HepG2 (cell line): Measurements from ENCODE around the gene NOVA2. TPM values are rescaled to one million over a fixed set of nuclear protein-coding genes. Genes with fewer than 3 reads are reported as not detected.

ENCODE experiments used
- DMTF1 ChIP-seq: sonication (generic); formaldehyde crosslinking; IDR thresholded peaks from 2 replicates; pipeline ENCODE4 v1.4.0; 2020; ENCODE audit warnings: mild to moderate bottlenecking, missing genetic modification reagents
- DNMT3B ChIP-seq: conservative IDR thresholded peaks from 2 replicates; pipeline ENCODE4 v1.6.1; 2016; ENCODE audit warnings: missing biosample characterization, control low read depth
- ELF1 ChIP-seq: sonication (generic); formaldehyde crosslinking; IDR thresholded peaks from 2 replicates; pipeline ENCODE4 v1.4.0; 2020; ENCODE audit warnings: missing genetic modification reagents
- FOXO1 ChIP-seq: sonication (generic); formaldehyde crosslinking; IDR thresholded peaks from 2 replicates; pipeline ENCODE4 v1.4.0; 2020; ENCODE audit warnings: missing genetic modification reagents
- HNF1A ChIP-seq, 2 experiments: sonication (generic) in 1 of 2; formaldehyde crosslinking in 1 of 2; IDR thresholded peaks; 2 replicates each; pipeline versions ENCODE4 v1.4.0 to v1.6.1; 2016 to 2020; ENCODE audit warnings: borderline replicate concordance in 1 of 2, low read depth in 1 of 2, mild to moderate bottlenecking in 1 of 2, missing genetic modification reagents in 1 of 2
- KMT2A ChIP-seq: sonication (generic); formaldehyde crosslinking; IDR thresholded peaks from 2 replicates; pipeline ENCODE4 v1.4.0; 2020; ENCODE audit warnings: missing genetic modification reagents
- MED13 ChIP-seq: sonication (generic); formaldehyde crosslinking; IDR thresholded peaks from 2 replicates; pipeline ENCODE4 v1.5.0; 2020; ENCODE audit warnings: missing genetic modification reagents
- MEF2D ChIP-seq: sonication (generic); formaldehyde crosslinking; IDR thresholded peaks from 2 replicates; pipeline ENCODE4 v1.5.1; 2020; ENCODE audit warnings: mild to moderate bottlenecking, missing genetic modification reagents
- REST ChIP-seq, 2 experiments: IDR thresholded peaks; 2 replicates each; pipeline ENCODE4 v1.6.1; 2011 to 2012; ENCODE audit warnings: low read length in 2 of 2, borderline replicate concordance in 1 of 2, low read depth in 1 of 2, mild to moderate bottlenecking in 1 of 2, moderate library complexity in 1 of 2
- SNAPC5 ChIP-seq: sonication (generic); formaldehyde crosslinking; IDR thresholded peaks from 2 replicates; pipeline ENCODE4 v1.8.1; 2023; ENCODE audit warnings: mild to moderate bottlenecking, missing genetic modification reagents, borderline replicate concordance
- ZNF292 ChIP-seq: sonication (generic); formaldehyde crosslinking; IDR thresholded peaks from 2 replicates; pipeline ENCODE4 v1.8.1; 2022; ENCODE audit warnings: mild to moderate bottlenecking, low read depth, missing genetic modification reagents, borderline replicate concordance
- ZNF777 ChIP-seq: sonication (generic); formaldehyde crosslinking; IDR thresholded peaks from 2 replicates; pipeline ENCODE4 v1.4.0; 2020; ENCODE audit warnings: missing genetic modification reagents
- ZNF800 ChIP-seq: sonication (generic); formaldehyde crosslinking; IDR thresholded peaks from 2 replicates; pipeline ENCODE4 v1.4.0; 2020; ENCODE audit warnings: missing genetic modification reagents
- polyA plus RNA-seq, 8 experiments: library from polyadenylated mRNA; depleted of rRNA in 3 of 8; stranded (reverse) in 7 of 8; unstranded in 1 of 8; fragments of >200 nt; fragmentation: Illumina TruSeq in 4 of 8; extraction: Trizol in 4 of 8; gene quantifications; 2 replicates each; pipeline versions ENCODE4 v1.2.1 to v1.2.3, GENCODE V29; 2011 to 2016; ENCODE audit warnings: low read depth in 4 of 8, missing spikeins in 1 of 8, mixed read lengths in 1 of 8; ENCODE audit not compliant: insufficient read depth in 1 of 8
- total RNA-seq, 5 experiments: library from RNA; depleted of rRNA; stranded (reverse); fragments of >200 nt; fragmentation: Illumina TruSeq; extraction: Trizol; gene quantifications; 2 replicates each; pipeline ENCODE4 v1.2.3, GENCODE V29; 2016; ENCODE audit warnings: low read depth in 1 of 5

Gene NOVA2
- total and polyA plus RNA-seq, 2 of the 13 experiments (the other 11 are each of a cell fraction or from before 2014, with no cell fraction given): not detected

- TF ChIP-seq HNF1A (IDR thresholded peaks at IDR 0.05; ENCODE audit: low read depth) (no peak), HNF1A (CRISPR knock-in tag; IDR thresholded peaks at IDR 0.05; ENCODE audit: borderline replicate concordance) (peak; percentile 33; the same call in 1 of the 2 replicates), REST (IDR thresholded peaks at IDR 0.05; ENCODE audit: borderline replicate concordance in 1 of 2, low read depth in 1 of 2, low read length in 2 of 2) (no peak), SNAPC5 (no peak), ELF1 (CRISPR knock-in tag) (peak; percentile 98), KMT2A (CRISPR knock-in tag) (no peak), ZNF800 (CRISPR knock-in tag) (peak; percentile 36; the same call in 1 of the 2 replicates), DNMT3B (CRISPR knock-in tag) (no peak), ZNF777 (0 out of 2 replicates have a peak, but pooled peaks have one; percentile 35), DMTF1 (CRISPR knock-in tag) (no peak), ZNF292 (CRISPR knock-in tag) (no peak), FOXO1 (CRISPR knock-in tag) (no peak), MED13 (CRISPR knock-in tag) (no peak), MEF2D (CRISPR knock-in tag) (no peak)
Observed at GRCh38 chr19:45994998-45995714, 21.5 kb upstream of the NOVA2 start, which contains the start of gene CCDC61 (continued).
